Activated T-cell treated with anti-CD3 and anti-CD28 coated beads for 24 hours (primary cell): ENCODE measurements around the gene POM121L2.

Experiments
- DNase-seq: peaks from one replicate; pipeline ENCODE4 v3.0.0-alpha.2; 2020; ENCODE audit warnings: low read depth

POM121L2 gene

DNA sequence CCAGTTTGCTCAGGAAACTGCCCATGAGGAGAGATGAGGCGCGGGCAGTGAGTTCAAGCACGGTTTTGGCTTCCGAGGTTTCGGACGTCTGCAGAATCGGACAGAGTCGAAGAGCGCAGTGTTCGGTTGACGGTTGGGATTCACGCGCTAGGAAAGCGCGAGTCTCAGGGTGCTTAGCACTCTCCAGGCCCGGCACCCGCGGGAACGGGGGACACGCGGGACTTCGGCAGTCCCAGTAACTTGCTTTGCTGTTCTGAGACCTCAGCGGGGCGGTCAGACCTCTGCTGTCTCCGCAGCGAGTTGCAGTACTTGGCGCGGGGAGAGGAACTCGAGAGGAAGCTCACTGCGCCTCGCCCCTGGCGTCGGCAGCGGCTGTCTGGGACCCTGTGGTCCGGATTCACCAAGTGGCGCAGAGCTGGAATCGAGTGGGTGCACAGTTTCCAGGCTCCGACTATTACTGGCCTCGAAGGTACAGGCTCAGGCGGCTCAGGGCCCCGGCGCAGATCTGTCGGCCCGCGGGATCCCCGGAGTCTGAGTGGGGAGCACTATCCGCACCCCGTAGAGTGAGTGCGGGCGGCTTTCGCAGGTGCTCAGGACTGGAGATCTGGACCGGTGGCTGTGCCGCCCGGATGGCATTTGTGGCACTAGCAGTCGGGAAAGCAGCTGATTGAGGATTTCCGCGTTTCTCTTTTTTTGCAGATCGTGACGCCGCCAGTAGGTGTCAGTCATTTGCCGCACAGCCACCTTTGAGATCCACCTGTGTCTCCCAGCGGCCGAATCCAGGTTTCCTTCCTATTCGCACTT is at the start of gene POM121L2:
Gene POM121L2 (minus strand): TSS at position 128 of the 804 bp plus-strand sequence. CDS start 103 bp downstream, at position 25.
- peak; percentile 56 for DNase-seq

DNA sequence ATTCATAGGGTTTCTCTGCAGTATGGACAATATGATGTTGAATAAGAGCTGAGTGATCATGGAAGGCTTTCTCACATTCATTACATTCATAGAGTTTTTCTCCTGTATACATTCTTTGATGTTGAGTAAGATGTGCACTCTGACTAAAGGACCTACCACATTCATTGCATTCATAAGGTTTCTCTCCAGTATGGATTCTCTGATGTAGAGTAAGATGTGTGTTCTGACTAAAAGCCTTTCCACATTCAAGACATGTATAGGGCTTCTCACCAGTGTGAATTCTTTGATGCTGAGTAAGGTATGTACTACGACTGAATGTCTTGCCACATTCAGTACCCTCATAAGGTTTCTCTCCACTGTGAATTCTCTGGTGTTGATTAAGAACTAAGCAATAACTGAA is 47.2 kb upstream of the POM121L2 start:
- no peak for DNase-seq

DNA sequence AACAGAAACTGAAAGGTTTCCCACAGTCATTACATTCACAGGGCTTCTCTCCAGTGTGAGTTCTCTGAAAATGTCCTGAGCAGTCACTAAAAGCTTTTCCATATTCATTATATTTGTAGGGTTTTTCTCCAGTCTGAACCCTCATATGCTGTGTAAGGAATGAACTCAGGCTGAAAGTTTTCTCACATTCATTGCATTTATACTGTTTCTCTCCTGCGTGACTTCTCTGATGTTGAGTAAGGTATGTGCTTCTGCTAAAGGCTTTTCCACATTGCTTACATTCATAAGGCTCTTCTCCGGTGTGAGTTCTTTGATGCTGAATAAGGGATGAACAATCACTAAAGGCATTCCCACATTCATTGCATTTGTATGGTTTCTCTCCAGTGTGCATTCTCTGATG is 46.7 kb upstream of the POM121L2 start:
- DNase-seq: no peak

- DNase-seq: no peak
These were observed 40.8 kb upstream of the POM121L2 start for GRCh38 chr6:27352850-27353249.

DNA sequence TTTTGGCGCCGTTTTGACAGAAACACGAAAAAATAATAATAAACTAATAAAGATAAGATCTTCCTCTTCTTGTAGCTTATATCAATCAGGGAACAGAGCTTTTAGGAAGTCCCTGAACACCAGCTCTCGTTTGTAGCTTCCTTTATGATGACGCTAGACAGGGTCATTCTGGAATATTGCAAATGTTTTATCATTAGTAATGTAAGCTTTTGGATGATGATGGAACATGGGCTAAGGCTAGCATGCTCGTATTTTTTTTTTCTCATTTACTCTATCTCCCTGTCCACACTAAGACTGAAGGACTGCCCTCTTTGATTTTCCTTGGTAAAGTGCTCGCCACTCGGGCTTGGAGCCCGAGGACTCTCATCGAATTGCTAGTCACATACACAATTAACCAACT is 22.1 kb upstream of the POM121L2 start:
- no peak for DNase-seq

- DNase-seq: no peak
These were observed 21.6 kb upstream of the POM121L2 start for GRCh38 chr6:27333642-27334040.

GRCh38 chr6:27332692-27333641 is 20.9 kb upstream of the POM121L2 start:
- peak; percentile 50 for DNase-seq

- no peak for DNase-seq
These were observed 15.1 kb upstream of the POM121L2 start for GRCh38 chr6:27327023-27327738.

GRCh38 chr6:27321901-27322300 is 9.8 kb upstream of the POM121L2 start:
- DNase-seq: no peak

DNA sequence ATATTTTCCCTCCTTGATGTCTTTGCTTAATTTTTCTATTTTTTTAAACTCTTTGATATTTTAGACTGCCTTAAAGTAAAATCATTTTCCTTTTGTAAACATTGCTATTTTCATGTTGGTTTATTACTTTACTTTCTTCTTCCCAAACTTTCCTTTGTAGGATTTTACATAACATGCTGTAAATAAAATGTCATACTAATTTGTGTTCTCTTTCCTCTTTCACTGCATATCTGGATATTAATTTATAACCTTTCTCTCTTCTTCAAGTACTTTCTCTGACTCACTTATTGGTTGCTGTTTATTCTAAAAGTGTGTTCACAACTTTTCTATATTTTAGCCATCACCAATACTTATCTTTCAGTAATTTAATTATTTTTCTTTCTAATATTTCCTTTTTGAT is 9.3 kb upstream of the POM121L2 start:
- DNase-seq: no peak

DNA sequence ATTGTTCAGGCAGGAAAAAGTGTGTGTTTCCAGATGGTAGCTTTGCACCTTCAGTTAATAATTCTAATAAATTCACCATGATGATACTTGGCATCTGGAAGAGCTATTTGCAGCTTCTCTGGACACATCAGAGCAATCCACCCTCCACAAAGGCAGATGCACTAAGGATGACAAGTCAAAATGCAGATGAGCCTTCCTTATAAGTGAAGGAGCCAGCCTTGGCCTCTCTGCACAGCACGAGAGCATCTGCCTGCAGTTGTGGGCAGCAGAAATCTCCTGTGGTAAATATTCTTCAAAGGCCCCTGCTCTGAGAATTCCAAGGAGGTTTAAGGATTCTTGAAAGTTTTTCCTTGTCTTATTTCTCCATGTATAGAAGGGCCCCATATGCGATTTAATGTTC is 6.9 kb upstream of the POM121L2 start:
- no peak for DNase-seq

- no peak for DNase-seq
These were observed 2.0 kb upstream of the POM121L2 start for GRCh38 chr6:27314046-27314445.

DNA sequence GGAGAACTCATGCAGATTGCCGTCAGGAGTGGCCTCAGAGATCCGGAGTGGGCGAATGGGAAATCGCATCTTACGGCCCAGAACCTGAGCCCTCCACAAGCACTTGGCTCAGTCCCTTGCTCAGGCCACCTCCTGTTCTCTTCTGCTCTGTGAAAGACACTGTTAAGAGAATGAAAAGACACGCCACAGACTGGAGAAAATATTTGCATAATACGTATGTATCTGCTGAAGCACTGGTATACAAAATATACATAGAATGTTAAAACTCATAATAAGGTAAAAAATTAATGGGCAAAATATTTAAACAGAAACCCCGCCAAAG is 838 bp upstream of the POM121L2 start:
- DNase-seq: no peak

- DNase-seq: no peak
These were observed 297 bp downstream of the POM121L2 start for GRCh38 chr6:27311806-27312145.

- no peak for DNase-seq
These were observed 8.3 kb downstream of the POM121L2 start for GRCh38 chr6:27303613-27304272.

GRCh38 chr6:27297857-27298730 is 14.0 kb downstream of the POM121L2 start:
- DNase-seq: no peak

- DNase-seq: no peak
These were observed 14.6 kb downstream of the POM121L2 start for GRCh38 chr6:27297484-27297856.

DNA sequence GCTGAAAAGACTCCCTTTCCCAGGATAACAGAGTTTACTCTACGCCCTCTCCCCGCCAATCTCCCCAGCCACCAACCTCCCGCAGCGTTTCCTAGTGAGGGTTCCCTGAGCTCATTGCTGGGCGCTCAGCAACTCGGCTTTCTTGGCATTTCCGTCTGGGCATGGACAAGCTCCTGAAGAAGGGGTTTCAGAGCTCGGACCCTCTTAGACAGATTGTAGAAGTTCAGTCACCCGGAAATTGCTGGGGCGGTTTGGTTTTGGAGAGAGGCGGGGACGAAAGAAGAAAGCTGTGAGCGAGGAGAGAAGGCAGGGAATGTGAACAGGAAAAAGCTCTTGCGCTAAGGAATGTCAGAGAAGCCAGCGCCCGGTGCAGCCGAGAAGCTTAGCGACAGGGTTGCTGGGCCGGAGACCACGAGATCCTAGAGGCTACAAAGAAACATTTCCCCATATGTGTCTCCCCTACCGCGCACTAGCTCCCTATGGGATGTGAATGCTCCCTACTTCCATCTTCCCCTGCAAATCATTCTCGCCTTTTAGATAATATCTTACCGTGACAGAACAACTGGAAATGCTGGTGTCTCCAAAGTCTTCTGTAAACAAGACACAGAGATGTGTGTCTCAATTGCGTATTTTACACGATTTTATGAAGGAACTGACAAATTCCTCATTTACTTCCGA is 15.8 kb downstream of the POM121L2 start:
- no peak for DNase-seq

DNA sequence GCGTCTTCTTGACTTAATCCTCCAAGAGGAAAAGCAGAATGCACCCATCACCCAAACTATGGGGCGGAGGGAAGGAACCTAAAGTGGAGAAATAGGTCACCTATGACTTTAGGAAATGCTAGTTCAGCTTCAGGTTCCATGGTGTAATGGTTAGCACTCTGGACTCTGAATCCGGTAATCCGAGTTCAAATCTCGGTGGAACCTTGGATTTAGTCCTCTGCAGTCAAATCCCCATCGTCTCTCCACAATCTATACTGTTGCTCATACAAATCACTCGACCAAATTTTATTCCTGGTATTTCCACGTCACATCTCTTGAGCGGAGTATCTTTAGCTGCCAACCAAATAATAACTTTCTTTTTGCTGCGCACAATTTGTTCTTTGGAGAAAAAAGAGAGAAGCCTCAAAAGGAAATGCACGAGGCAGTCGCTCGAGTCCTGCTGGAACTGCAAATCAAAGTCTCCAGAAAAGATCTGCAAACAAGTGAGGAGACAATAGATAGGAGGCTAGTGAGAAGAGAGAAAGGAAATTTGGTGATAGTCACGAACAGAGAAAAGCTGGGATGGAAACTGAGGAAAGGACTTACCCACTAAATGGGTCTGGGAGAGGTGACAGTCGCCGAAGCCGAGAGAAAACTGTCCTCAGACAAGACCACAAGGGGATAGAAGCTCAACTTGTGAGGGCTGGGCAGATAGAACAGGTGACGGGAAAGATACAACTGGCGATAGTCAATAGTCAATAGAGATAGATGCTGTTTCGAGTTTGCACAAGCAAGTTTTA is 16.6 kb downstream of the POM121L2 start:
- no peak for DNase-seq

GRCh38 chr6:27294409-27294808 is 17.7 kb downstream of the POM121L2 start:
- DNase-seq: no peak
